H1 (cell line): ENCODE measurements around the gene NECAB3. TPM values are rescaled to one million over a fixed set of nuclear protein-coding genes. Genes with fewer than 3 reads are reported as not detected.

Source experiments
- CTCF ChIA-PET: fragments of 300-600 bp; sonication (Branson Sonifier 250); formaldehyde crosslinking; loops from one replicate; lab custom pipeline; 2021; ENCODE audit not compliant: partially characterized antibody; lab: Charles Lee
- POLR2A ChIA-PET: fragments of 300-600 bp; sonication (Branson Sonifier 250); formaldehyde crosslinking; loops from one replicate; lab custom pipeline; 2021; ENCODE audit warnings: inconsistent platforms; ENCODE audit not compliant: partially characterized antibody; lab: Charles Lee
- DNase-seq, 2 experiments: peaks; one replicate each; pipeline versions ENCODE4 v3.0.0 to v3.0.0-alpha.2; 2010 to 2022; ENCODE audit warnings: low spot score in 2 of 2, low read depth in 1 of 2, mixed read lengths in 1 of 2
- FAIRE-seq: peaks from 2 replicates; lab custom pipeline; 2011; peaks lifted over from hg19 to GRCh38; lab: Jason Lieb, UNC
- H2AFZ ChIP-seq: 2 replicates; pipeline ENCODE4 v1.8.1; 2012; ENCODE audit warnings: low read length, inconsistent platforms
- H2AK5ac ChIP-seq: 2 replicates; pipeline ENCODE4 v1.6.1; 2013; ENCODE audit warnings: low read depth, low read length
- H2BK120ac ChIP-seq: replicated peaks from 2 replicates; pipeline ENCODE3; 2013; ENCODE audit warnings: low read depth, low read length, inconsistent platforms
- H2BK12ac ChIP-seq: 2 replicates; pipeline ENCODE4 v1.6.1; 2013; ENCODE audit warnings: low read depth, low read length
- H2BK15ac ChIP-seq: 2 replicates; pipeline ENCODE4 v1.6.1; 2013; ENCODE audit warnings: low read length
- H2BK20ac ChIP-seq: 2 replicates; pipeline ENCODE4 v1.6.1; 2013; ENCODE audit warnings: low read length
- H2BK5ac ChIP-seq: 2 replicates; pipeline ENCODE4 v1.6.1; 2013; ENCODE audit warnings: low read depth, low read length
- H3K14ac ChIP-seq: 2 replicates; pipeline ENCODE4 v1.6.1; 2013; ENCODE audit warnings: inconsistent platforms; ENCODE audit not compliant: insufficient read length
- H3K18ac ChIP-seq: 2 replicates; pipeline ENCODE4 v1.6.1; 2013; ENCODE audit warnings: low read length; ENCODE audit errors: extremely low read depth
- H3K23ac ChIP-seq: 2 replicates; pipeline ENCODE4 v1.6.1; 2013; ENCODE audit warnings: inconsistent platforms; ENCODE audit not compliant: insufficient read length
- H3K23me2 ChIP-seq: 2 replicates; pipeline ENCODE4 v1.6.1; 2013; ENCODE audit warnings: low read depth, low read length
- H3K27ac ChIP-seq: 2 replicates; pipeline ENCODE4 v1.6.1; 2011; ENCODE audit warnings: low read depth, low read length, inconsistent platforms
- H3K27me3 ChIP-seq, 4 experiments: replicated peaks in 1 of 4; 1 replicate in 1 of 4; 2 replicates in 3 of 4; pipeline versions ENCODE4 v1.6.1 to v1.8.1; 2011 to 2013; ENCODE audit warnings: low read length in 3 of 4, mild to moderate bottlenecking in 3 of 4, inconsistent platforms in 2 of 4, mixed read lengths in 2 of 4, moderate library complexity in 1 of 4; ENCODE audit not compliant: control insufficient read depth in 3 of 4, insufficient read depth in 3 of 4; ENCODE audit errors: extremely low read depth in 1 of 4
- H3K36me3 ChIP-seq, 4 experiments: 2 replicates each; pipeline versions ENCODE4 v1.6.1 to v1.8.1; 2011 to 2013; ENCODE audit warnings: mild to moderate bottlenecking in 4 of 4, low read length in 3 of 4, moderate library complexity in 2 of 4, control low read depth in 1 of 4, inconsistent platforms in 1 of 4; ENCODE audit not compliant: insufficient read depth in 4 of 4, control insufficient read depth in 2 of 4
- H3K4ac ChIP-seq: replicated peaks from 2 replicates; pipeline ENCODE3; 2013; ENCODE audit warnings: low read length, low read depth, mixed read lengths, inconsistent platforms; ENCODE audit not compliant: insufficient read length
- H3K4me1 ChIP-seq, 4 experiments: replicated peaks in 1 of 4; 1 replicate in 1 of 4; 2 replicates in 3 of 4; pipeline versions ENCODE4 v1.6.1 to v1.8.1; 2011 to 2013; ENCODE audit warnings: low read length in 3 of 4, inconsistent platforms in 2 of 4, mixed read lengths in 1 of 4; ENCODE audit not compliant: insufficient read depth in 4 of 4, control insufficient read depth in 3 of 4
- H3K4me2 ChIP-seq, 2 experiments: 2 replicates each; pipeline versions ENCODE4 v1.6.1 to v1.8.1; 2011 to 2013; ENCODE audit warnings: low read depth in 2 of 2, low read length in 2 of 2, control low read depth in 1 of 2, inconsistent platforms in 1 of 2, mild to moderate bottlenecking in 1 of 2; ENCODE audit not compliant: insufficient read depth in 1 of 2
- H3K4me3 ChIP-seq, 4 experiments: fragments of 200-600, 300-600 bp in 1 of 4; sonication (generic), shearing (Covaris generic), sonication (Bioruptor Twin) in 1 of 4; 2 replicates each; pipeline versions ENCODE4 v1.5.1 to v1.8.1; 2011 to 2016; ENCODE audit warnings: low read length in 4 of 4, low read depth in 3 of 4, control low read depth in 2 of 4, inconsistent platforms in 2 of 4, mild to moderate bottlenecking in 2 of 4, mixed read lengths in 1 of 4, moderate library complexity in 1 of 4; ENCODE audit not compliant: insufficient read depth in 2 of 4; ENCODE audit errors: extremely low read depth in 1 of 4
- H3K56ac ChIP-seq: replicated peaks from 2 replicates; pipeline ENCODE3; 2013; ENCODE audit warnings: low read depth, mild to moderate bottlenecking, mixed read lengths, low read length, inconsistent platforms; ENCODE audit not compliant: insufficient read length
- H3K79me1 ChIP-seq: 2 replicates; pipeline ENCODE4 v1.6.1; 2013; ENCODE audit warnings: low read depth, low read length, control low read depth
- H3K79me2 ChIP-seq, 2 experiments: 2 replicates each; pipeline versions ENCODE4 v1.6.1 to v1.8.1; 2012 to 2013; ENCODE audit warnings: low read length in 2 of 2, mild to moderate bottlenecking in 2 of 2, inconsistent platforms in 1 of 2; ENCODE audit not compliant: insufficient read depth in 2 of 2, control insufficient read depth in 1 of 2
- H3K9ac ChIP-seq, 4 experiments: replicated peaks in 1 of 4; 1 replicate in 1 of 4; 2 replicates in 3 of 4; pipeline versions ENCODE4 v1.6.1 to v1.8.1; 2011 to 2013; ENCODE audit warnings: low read depth in 3 of 4, low read length in 3 of 4, control low read depth in 2 of 4, mild to moderate bottlenecking in 2 of 4, moderate library complexity in 2 of 4, inconsistent platforms in 1 of 4; ENCODE audit errors: extremely low read depth in 1 of 4
- H3K9me3 ChIP-seq, 2 experiments: 2 replicates each; pipeline versions ENCODE4 v1.6.1 to v1.8.1; 2012 to 2013; ENCODE audit warnings: mild to moderate bottlenecking in 2 of 2, moderate library complexity in 2 of 2, control low read depth in 1 of 2, inconsistent platforms in 1 of 2, low read depth in 1 of 2, low read length in 1 of 2, mixed read lengths in 1 of 2; ENCODE audit not compliant: insufficient read depth in 2 of 2
- H4K20me1 ChIP-seq, 2 experiments: replicated peaks in 1 of 2; 2 replicates each; pipeline versions ENCODE3 to v1.8.1; 2011 to 2013; ENCODE audit warnings: inconsistent platforms in 2 of 2, low read length in 2 of 2, mild to moderate bottlenecking in 1 of 2; ENCODE audit not compliant: insufficient read depth in 2 of 2, control insufficient read depth in 1 of 2
- H4K5ac ChIP-seq: 2 replicates; pipeline ENCODE4 v1.6.1; 2013; ENCODE audit warnings: low read length, low read depth, mixed read lengths, inconsistent platforms; ENCODE audit not compliant: insufficient read length
- H4K8ac ChIP-seq: 2 replicates; pipeline ENCODE4 v1.8.0; 2013; ENCODE audit warnings: mild to moderate bottlenecking, moderate library complexity, low read length, inconsistent platforms; ENCODE audit not compliant: insufficient read depth; ENCODE audit errors: extremely low read depth
- H4K91ac ChIP-seq: replicated peaks from 2 replicates; pipeline ENCODE3; 2013; ENCODE audit warnings: low read length, mixed read lengths, inconsistent platforms; ENCODE audit not compliant: insufficient read length
- CBX8 ChIP-seq: fragments of 300-800, 300-1000 bp; sonication (generic); IDR thresholded peaks from 2 replicates; pipeline ENCODE4 v1.7.1; 2016; ENCODE audit warnings: low read depth, low read length, borderline replicate concordance
- POLR2AphosphoS5 ChIP-seq: IDR thresholded peaks from 2 replicates; pipeline ENCODE4 v1.6.1; 2011; ENCODE audit warnings: low read depth, low read length
- WGBS, 2 experiments: shearing (Covaris generic) in 1 of 2; methylation state at CpG; one replicate each; pipeline versions ENCODE4 v1.1.6 to v1.1.7; 2013 to 2015; ENCODE audit warnings: low lambda C conversion rate in 2 of 2, mixed read lengths in 2 of 2, inconsistent platforms in 1 of 2, low coverage in 1 of 2, missing lambda C conversion rate in 1 of 2; ENCODE audit not compliant: insufficient replicate concordance in 2 of 2, insufficient coverage in 1 of 2, insufficient read length in 1 of 2; ENCODE audit errors: extremely low coverage in 1 of 2, missing lambda C conversion rate in 1 of 2; 5-methylcytosine and 5-hydroxymethylcytosine counted together
- polyA plus RNA-seq, 7 experiments: library from polyadenylated mRNA; depleted of rRNA in 3 of 7; stranded (reverse) in 5 of 7; unstranded in 2 of 7; fragments of >200 nt in 5 of 7; fragments of 200-250 nt in 2 of 7; gene quantifications; 1 replicate in 5 of 7; 2 replicates in 1 of 7; 4 replicates in 1 of 7; pipeline versions ENCODE4 v1.2.1 to v1.2.3, GENCODE V29; 2011 to 2013; ENCODE audit warnings: missing spikeins in 2 of 7, mixed read lengths in 2 of 7
- total RNA-seq: library from RNA; stranded (reverse); fragmentation: NEBNext Ultra II Directional; extraction: Animal tissue kit (Norgen Biotek cat#: 25700); gene quantifications from 2 replicates; pipeline ENCODE4 v1.2.1, GENCODE V29; 2021

NECAB3 gene
- total and polyA plus RNA-seq, 2 of the 8 experiments (the other 6 are each of a cell fraction or from before 2014, with no cell fraction given): 20.5 to 46.2 TPM

DNA sequence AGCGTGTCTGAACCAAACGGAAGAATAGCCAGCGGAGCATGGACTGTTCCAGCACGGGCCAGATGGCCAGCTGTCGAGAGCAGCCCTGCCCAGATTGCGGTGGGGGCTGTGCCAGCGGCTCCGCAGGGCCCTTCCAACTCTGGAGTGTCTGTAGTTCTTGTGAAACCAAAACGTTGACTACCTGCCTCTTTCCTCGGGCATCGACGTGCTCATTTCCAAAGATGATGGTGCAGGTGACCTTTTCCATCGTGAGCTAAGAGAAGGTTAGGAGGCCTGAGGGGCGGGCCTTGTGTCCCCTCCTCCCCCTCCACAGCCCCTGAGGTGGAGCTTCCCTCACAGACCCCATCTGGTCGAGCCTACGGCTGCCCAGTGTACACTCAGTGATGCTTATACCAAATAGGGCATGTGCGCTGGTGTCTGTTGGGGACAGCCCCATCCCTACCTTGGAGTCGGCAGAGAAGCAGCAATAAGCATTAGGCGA, 25.0 kb downstream of the NECAB3 start:
- no peak overlapping the region for H3K27ac ChIP-seq
- H3K4me3 ChIP-seq: no peak overlapping the region
- no peak overlapping the region for H2BK12ac ChIP-seq
- ChIA-PET CTCF (interaction anchor here (0.7 to 1.6 kb wide), 4 partner anchors 11 to 215 kb away, joined by 3 to 5 read pairs (median 3); no protein-coding TSS in a partner anchor), POLR2A (interaction anchor here (0.9 kb wide), 1 partner anchor 15 kb away, joined by 3 read pairs; no protein-coding TSS in a partner anchor)
- H4K8ac ChIP-seq: no peak overlapping the region; the same call in 1 of the 2 replicates
- no peak overlapping the region for H4K5ac ChIP-seq
- H2BK15ac ChIP-seq: no peak overlapping the region
- H3K23me2 ChIP-seq: no peaks in the 10 kb centered on the region
- no peak for TF ChIP-seq CBX8
- 0 out of 2 replicates have a peak, but pooled peaks have one; percentile 26 for TF ChIP-seq POLR2AphosphoS5
- no peak for DNase-seq
- H3K18ac ChIP-seq: no peak overlapping the region
- H3K4ac ChIP-seq: no peak overlapping the region
- peaks cover 0 to 9% (median under 1%) of the 10 kb centered on the region in 4 experiments; a peak in 4 of 7 replicates for H3K4me1 ChIP-seq
- H2BK5ac ChIP-seq: no peak overlapping the region
- H3K9me3 ChIP-seq: no peaks in the 10 kb centered on the region
- WGBS, 2 experiments: 88% methylated on average over 19 of the region's 19 CpGs; no CpG with 5 or more reads in 1 of the 2 experiments
- H3K36me3 ChIP-seq: peaks cover 0 to 11% (median 0%) of the 10 kb centered on the region in 4 experiments; a peak in 2 of 8 replicates
- no peak overlapping the region for H3K14ac ChIP-seq
- H3K27me3 ChIP-seq: no peaks in the 10 kb centered on the region
- H4K91ac ChIP-seq: no peak overlapping the region
- no peaks in the 10 kb centered on the region for H3K79me1 ChIP-seq
- H2AK5ac ChIP-seq: no peak overlapping the region
- H3K4me2 ChIP-seq: no peak overlapping the region
- H3K79me2 ChIP-seq: no peaks in the 10 kb centered on the region
- peaks cover 0 to 4% of the 10 kb centered on the region in 2 experiments for H4K20me1 ChIP-seq
- H3K23ac ChIP-seq: no peak overlapping the region
- H2AFZ ChIP-seq: no peak overlapping the region
- H2BK20ac ChIP-seq: no peak overlapping the region
- H3K9ac ChIP-seq: no peak overlapping the region
- no peak overlapping the region for H3K56ac ChIP-seq
- no peak overlapping the region for H2BK120ac ChIP-seq
- no peak for FAIRE-seq
